ENCODE measurements around the gene CLEC4G. TPM values are rescaled to one million over a fixed set of nuclear protein-coding genes. Genes with fewer than 3 reads are reported as not detected.

Gene CLEC4G
- total RNA-seq, 1 donor from 2014 or later = not detected

DNA sequence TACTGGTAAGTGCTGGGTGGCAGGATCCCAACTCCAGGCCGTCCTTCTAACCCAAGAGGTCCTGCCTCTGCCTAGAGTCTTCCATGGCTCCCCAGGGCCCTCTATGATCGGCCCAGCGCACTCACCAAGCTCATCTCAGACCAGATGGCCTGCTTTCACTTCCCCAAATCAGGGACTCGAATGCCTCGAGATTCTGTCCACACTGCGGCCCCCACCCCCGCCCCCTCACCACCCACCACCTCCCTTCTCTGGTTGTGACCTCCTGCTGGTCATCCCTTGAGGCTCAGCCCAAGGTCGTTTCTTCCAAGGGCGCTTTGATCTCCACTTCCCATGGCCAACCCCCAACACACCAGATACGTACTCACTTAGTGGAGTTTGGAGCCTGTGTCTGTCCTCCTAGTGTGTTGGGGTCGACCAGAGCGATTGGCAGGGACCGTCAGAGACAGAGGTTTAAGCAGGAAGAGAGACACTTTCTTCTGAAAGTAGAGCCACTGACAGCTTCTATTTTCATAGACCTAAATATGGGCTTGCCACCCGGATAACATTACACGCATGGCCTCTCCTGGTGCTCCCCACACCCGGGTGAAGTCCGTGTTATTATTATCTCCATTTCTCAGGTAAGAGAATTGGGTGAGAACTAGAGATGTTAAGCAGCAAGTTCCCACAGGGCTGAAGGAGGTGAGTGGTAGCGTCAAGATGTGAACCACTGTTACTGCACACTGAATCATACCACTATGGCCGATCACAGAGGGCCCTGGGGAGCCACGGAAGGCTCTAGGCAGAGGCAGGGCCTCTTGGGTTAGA, 30.1 kb downstream of the CLEC4G start, which contains the start of gene FCER2:
FCER2 (minus strand) TSS at position 478 of the 804 bp plus-strand sequence. CDS start 2,371 bp downstream, outside the sequence.
- no peak within 1 kb of the TSS for H3K4me3 Mint-ChIP-seq
- no peaks in the 10 kb centered on the region for H3K4me1 Mint-ChIP-seq (ENCODE audit: unreplicated experiment)
- TF ChIP-seq, protein P1, sequence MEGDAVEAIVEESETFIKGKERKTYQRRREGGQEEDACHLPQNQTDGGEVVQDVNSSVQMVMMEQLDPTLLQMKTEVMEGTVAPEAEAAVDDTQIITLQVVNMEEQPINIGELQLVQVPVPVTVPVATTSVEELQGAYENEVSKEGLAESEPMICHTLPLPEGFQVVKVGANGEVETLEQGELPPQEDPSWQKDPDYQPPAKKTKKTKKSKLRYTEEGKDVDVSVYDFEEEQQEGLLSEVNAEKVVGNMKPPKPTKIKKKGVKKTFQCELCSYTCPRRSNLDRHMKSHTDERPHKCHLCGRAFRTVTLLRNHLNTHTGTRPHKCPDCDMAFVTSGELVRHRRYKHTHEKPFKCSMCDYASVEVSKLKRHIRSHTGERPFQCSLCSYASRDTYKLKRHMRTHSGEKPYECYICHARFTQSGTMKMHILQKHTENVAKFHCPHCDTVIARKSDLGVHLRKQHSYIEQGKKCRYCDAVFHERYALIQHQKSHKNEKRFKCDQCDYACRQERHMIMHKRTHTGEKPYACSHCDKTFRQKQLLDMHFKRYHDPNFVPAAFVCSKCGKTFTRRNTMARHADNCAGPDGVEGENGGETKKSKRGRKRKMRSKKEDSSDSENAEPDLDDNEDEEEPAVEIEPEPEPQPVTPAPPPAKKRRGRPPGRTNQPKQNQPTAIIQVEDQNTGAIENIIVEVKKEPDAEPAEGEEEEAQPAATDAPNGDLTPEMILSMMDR (conservative IDR thresholded peaks at IDR 0.05) = no peak
- peaks cover 25% of the 10 kb centered on the region for H3K27me3 Mint-ChIP-seq
- H3K36me3 Mint-ChIP-seq = no peaks in the 10 kb centered on the region
- DNase-seq (ENCODE audit: extremely low spot score, unreplicated experiment) = no peak
- H3K9me3 Mint-ChIP-seq = no peaks in the 10 kb centered on the region
- no peak within 1 kb of the TSS for H3K27ac Mint-ChIP-seq

DNA sequence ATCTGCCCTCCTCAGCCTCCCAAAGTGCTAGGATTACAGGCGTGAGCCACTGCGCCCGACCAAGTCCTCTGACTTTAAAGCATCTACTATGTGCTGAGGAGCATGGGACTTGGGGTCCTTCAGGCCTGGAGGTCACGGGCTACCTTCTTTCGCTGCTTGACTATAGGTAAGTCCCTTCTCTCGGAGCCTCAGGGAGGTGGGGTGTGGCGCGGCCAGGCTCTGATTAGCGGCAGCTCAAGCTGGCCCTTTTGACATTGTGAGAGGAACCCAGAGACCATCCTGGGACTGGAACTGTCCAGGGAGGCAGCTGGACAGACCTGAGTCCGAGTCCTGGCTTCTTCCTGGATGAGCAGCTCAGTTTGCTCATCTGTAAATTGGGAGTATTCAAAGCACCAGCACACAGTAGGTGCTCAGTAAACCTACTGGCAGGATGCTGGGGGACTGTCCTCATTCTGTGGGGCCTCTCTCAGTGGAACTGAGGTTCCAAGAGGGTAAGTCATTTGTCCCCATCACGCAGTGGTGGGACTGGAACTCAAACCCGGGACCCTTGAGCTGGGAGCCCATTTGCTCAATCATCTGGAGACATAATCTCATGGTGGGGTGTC, 30.8 kb downstream of the CLEC4G start:
- no peak overlapping the region for H3K27ac Mint-ChIP-seq
- peaks cover 25% of the 10 kb centered on the region for H3K27me3 Mint-ChIP-seq
- no peak overlapping the region for H3K4me3 Mint-ChIP-seq
- H3K9me3 Mint-ChIP-seq = no peaks in the 10 kb centered on the region
- no peak for DNase-seq (ENCODE audit: extremely low spot score, unreplicated experiment)
- H3K36me3 Mint-ChIP-seq = no peaks in the 10 kb centered on the region
- no peaks in the 10 kb centered on the region for H3K4me1 Mint-ChIP-seq (ENCODE audit: unreplicated experiment)
- TF ChIP-seq, protein P1 (conservative IDR thresholded peaks at IDR 0.05) = no peak

DNA sequence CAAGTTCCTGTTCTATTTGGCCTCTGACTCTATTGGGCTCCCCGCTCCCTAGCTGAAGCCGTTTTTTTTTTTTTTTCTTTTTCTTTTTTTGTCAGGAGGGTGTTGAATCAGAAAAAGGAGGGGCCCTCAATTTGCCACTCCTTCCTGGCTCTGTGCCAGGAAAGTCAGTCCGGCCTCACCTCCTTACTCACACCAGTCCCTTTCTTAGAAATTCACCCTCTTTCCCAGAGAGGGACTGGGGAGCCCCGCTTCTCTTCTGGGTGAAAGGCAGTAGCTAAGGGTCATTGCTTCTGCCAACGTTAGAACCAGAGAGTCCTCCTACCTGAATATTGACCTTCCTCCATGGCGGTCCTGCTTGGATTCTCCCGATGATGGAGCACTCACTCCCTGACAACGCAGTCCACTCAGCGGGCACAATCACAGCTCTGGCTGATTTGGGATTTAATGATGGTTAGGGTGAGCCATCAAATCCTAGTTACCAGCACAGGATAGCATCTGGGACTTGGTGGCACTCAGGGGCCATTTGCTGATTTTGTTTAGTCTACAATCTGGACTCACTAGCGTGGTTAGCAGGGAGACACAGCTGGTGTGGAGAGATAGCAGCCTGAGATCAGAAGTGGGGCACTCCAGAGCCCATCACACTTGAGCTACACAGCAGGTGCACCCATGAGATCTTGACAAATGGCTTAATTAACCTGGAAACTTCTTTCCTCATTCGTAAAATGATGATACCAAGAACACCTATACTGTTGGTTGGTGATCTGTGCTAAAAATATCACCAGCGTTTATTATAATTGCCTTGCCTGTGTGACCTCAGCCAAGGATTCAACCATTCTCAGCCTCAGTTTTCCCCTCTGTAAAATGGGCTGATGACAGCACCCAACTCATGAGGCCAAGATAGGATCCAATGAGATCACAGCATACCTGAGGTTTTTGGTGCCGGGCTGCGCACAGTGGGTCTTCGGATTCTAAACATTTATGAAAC, 32.2 kb downstream of the CLEC4G start:
- no peak for DNase-seq (ENCODE audit: extremely low spot score, unreplicated experiment)
- no peaks in the 10 kb centered on the region for H3K9me3 Mint-ChIP-seq
- no peaks in the 10 kb centered on the region for H3K4me1 Mint-ChIP-seq (ENCODE audit: unreplicated experiment)
- no peaks in the 10 kb centered on the region for H3K36me3 Mint-ChIP-seq
- no peak overlapping the region for H3K4me3 Mint-ChIP-seq
- TF ChIP-seq, protein P1 (conservative IDR thresholded peaks at IDR 0.05) = no peak
- H3K27me3 Mint-ChIP-seq = peaks cover 27% of the 10 kb centered on the region
- no peak overlapping the region for H3K27ac Mint-ChIP-seq

DNA sequence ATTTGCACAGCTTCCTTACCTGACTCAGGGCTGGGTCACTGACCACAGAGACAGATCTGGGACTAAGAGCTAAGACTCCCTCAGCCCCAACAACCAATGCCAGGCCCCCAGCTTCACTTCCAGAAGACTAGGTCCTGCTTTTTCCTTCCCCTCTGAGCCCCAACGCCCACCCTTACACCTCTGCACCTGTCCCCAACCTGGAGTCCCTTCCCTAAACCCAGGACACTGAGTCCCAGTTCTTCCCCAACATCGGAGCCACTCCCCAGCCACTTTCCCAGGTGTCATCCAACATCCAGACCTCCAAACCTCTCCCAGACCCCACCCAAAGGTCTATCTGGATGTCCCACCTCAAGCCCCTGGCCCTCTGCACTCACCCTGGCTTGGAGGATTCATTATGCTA, 32.9 kb downstream of the CLEC4G start:
- no peaks in the 10 kb centered on the region for H3K36me3 Mint-ChIP-seq
- no peak overlapping the region for H3K4me3 Mint-ChIP-seq
- no peaks in the 10 kb centered on the region for H3K9me3 Mint-ChIP-seq
- no peak overlapping the region for H3K27ac Mint-ChIP-seq
- no peak for DNase-seq (ENCODE audit: extremely low spot score, unreplicated experiment)
- TF ChIP-seq, protein P1 (conservative IDR thresholded peaks at IDR 0.05) = no peak
- no peaks in the 10 kb centered on the region for H3K4me1 Mint-ChIP-seq (ENCODE audit: unreplicated experiment)
- peaks cover 27% of the 10 kb centered on the region for H3K27me3 Mint-ChIP-seq

DNA sequence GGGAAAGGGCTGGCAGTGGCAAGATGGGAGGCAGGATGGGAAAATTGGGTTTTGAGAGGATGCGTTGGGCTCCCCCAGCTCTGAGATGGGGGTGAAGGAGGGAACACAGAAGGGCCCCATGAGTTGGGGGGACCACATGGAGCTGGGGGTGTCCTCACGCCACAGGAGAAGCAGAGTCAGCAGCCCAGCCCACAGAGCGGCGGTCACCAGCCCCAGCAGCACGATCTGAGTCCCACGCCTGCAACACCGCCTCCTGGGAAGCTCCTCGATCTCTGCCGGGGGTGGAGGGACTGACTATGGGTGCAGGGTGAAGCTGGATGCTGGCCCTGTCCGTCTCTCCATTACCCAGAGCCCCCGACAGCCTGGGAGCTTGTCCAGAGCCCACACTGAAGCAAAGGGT, 33.3 kb downstream of the CLEC4G start:
- Mint-ChIP-seq H3K9me3 (no peaks in the 10 kb centered on the region), H3K27ac (no peak overlapping the region), H3K4me1 (ENCODE audit: unreplicated experiment) (no peaks in the 10 kb centered on the region), H3K4me3 (no peak overlapping the region), H3K36me3 (no peaks in the 10 kb centered on the region), H3K27me3 (peaks cover 24% of the 10 kb centered on the region)
- no peak for DNase-seq (ENCODE audit: extremely low spot score, unreplicated experiment)
- TF ChIP-seq, protein P1 (conservative IDR thresholded peaks at IDR 0.05) = no peak

All from type B pancreatic cell (in vitro differentiated cells).